Cardiac septum (tissue), 1 donor: Measurements from ENCODE around the gene PRKAR2B. TPM values are rescaled to one million over a fixed set of nuclear protein-coding genes. Genes with fewer than 3 reads are reported as not detected.
"Not testable (repeated sequence)": the region's sequence is repeated elsewhere in the genome, so short reads cannot be mapped to it uniquely, and the experiment has no call there.

Source experiments
- DNase-seq: peaks from one replicate; pipeline ENCODE4 v3.0.0-alpha.2; 2020; ENCODE audit warnings: low spot score
- intact Hi-C: fragments of 100-400 bp; cut with DNase I; formaldehyde crosslinking; loops from one replicate; pipeline ENCODE4 v1.14.0; 2022
- total RNA-seq: library from RNA; stranded (reverse); fragmentation: NEBNext Ultra II Directional; extraction: Animal tissue kit (Norgen Biotek cat#: 25700); gene quantifications from one replicate; pipeline ENCODE4 v1.2.1, GENCODE V29; 2021
- donor health status: DM: no; HTN: no; CAD: no.

Gene PRKAR2B
- total RNA-seq, 1 donor from 2014 or later = 37.7 TPM

DNA sequence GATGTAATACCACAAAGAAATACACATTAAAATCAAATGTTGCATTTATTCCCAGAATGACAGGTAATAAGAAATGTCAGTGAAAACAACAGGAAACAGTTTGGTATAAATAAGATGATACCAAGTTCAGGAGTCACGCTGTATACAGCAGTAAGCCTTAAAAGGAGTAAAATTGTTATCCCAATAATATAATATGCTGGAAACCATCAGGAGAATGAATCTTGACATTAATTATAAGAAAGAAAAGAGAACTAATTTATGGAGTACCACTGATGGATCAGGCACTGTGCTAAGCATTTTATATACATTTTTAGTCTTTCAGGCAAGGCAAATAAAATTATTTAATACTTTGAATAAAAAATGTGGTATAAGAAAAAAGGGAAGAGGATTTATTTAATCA lies 27.6 kb downstream of the PRKAR2B start:
- intact Hi-C loops = no loop called here
- DNase-seq = no peak

DNA sequence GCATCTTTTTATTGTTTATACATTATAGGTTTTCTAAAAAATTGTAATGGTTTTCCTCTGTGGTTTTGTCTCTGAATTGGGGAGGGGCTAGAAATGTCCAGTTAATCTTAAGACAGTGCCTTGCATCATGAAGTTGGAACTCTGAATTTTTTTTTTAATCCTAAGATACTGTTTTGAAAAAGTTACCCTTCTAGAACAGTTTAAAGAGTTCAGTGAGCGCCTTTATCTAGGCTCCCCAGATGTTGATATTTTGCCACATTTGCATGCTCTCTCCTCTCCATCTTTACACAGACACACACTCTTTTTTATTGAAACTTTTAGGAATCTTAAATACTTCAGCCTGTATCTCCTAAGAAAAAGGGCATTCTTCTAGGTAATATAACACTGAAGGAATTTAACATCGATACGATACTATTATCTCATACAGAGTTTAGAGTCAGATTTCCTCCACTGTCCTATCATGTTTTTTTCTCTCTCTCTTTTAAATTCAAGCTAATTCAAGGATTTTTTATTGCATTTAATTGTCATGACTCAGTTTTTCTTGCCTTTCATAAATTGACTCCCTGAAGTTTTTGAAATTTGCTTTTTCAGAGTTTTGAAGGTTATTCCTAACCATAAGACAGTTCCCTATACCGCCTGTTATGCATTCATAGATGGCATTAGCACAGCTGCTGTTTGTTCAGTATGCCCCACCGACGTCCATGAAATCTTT lies 31.5 kb downstream of the PRKAR2B start:
- no peak for DNase-seq
- intact Hi-C loops = no loop called here

DNA sequence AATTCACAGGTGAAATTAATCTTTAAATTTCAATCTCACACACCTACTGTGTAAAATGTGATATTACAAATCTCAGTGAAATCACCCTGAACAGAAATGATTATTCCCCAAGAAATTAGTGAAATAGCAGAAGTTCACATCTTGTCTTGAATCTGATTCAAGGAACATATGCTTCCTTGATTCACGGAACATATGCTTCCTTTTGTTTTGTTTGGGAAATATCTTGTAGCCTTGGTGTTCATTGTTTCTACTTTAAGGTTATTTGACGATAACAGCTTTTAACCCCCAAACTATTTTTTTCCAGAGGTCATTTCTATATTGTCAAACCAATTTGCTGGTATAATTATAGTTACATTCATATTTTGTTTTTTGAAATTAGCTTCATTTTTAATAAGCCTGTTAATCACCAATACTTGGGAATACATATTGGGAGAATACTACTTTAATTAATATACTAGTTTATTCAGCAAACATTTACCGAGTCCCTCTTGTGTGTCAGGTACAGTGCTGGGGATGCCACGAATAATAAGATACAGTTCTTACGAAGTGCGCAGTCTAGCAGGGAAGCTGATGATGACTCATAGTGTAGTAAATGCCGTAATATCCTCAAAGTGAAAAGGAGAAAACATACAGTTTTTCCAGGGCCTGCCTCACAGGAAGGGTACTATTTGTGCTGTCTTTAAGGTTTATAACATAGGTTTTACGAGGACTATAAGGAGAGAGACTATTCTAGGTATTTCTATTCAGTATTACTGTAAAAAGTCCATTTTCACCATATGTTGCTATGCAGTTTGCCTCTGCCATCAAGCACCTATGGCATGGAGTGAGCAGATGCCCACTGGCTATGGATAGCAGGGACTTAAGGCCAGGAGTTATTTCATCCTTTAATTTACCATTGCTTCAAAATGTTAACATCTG lies 32.5 kb downstream of the PRKAR2B start:
- no peak for DNase-seq
- intact Hi-C loops = no loop called here

DNA sequence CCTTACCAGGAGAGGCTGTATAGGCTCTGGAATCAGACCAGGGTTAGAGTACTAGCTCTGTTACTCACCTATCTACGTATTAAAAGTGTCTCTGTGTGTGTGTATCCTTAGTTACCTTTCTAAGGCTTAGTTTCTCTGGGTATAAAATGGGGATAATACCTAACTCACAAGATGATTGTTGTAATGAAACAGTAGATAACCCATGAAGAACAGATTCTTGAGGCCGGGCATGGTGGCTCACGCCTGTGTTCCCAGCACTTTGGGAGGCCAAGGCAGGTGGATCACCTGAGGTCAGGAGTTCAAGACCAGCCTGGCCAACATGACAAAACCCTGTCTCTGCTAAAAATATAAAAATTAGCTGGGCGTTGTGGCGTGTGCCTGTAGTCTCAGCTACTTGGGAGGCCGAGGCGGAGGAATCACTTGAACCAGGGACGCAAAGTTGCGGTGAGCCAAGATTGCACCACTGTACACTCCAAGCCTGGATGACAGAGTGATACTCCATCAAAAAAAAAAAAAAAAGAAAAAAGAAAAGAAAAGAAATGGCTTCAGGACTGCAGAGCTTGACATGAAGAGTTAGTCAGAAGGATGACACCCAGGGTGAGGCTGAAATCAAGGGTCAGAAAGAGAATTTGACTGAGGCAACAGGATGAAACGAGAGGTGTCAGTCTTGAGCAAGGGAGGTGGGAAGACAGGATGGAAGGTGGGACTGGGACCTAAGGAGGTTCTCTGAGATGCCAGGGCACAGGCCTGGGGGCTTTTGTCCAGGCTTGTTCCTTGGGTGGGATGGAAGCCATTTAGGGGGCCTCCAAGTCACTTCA lies 33.4 kb downstream of the PRKAR2B start:
- intact Hi-C loops = no loop called here
- no peak for DNase-seq

DNA sequence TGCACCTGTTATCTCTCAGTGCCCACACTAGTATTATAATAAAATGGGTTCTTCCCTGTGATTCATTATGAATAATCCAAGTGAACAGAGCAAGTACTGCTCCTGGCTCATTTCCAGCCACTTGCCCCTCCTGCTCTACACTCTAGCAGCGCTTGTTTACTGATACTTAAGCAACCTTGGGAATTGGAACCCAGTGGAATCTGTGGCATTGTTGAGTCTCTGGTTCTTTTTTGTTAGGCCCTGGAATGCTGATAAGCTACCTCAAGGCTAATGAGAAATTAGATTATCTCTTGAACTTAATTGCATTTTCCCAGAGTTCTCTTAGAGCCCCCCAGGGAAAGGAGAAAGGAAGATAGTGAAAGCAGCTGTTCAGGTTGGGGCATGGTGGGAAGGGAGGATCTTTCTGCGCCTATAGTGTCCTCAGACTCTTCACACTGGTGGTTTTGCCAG lies 34.0 kb downstream of the PRKAR2B start:
- intact Hi-C loops = no loop called here
- DNase-seq = no peak

DNA sequence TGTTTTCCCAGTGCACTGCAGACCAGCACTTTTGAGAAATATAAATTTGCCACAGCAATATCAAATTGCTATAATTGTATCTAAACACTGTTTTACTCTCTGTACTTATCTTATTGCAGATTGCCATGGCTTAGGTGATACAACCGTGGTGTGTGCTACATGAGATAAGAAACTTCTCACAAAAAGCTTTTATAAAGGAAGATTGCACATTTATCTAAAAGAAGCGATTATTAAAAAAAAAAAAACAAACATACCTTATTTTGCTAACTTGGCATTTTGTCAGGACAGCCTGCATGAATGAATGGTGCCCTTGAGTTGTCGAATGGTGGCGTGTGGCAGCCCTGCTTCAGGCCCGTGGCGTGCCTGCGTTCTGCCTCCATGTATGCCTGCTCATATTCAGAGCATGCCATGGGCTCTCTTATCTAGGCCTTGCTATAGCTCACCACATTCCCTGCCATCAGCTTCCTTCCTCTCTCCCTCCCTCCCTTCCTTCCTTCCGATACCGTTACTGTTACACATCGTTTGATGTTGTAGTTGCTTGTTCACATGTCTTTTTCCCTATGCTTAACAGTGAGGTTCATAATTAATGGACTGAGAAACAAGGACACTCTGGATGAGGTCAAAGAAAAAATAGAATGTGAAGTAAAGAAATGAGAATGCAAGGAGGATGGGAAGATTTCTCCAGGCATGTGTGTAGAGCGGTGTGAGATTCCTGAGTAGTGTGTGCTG lies 34.9 kb downstream of the PRKAR2B start:
- DNase-seq = no peak
- intact Hi-C loops = no loop called here

DNA sequence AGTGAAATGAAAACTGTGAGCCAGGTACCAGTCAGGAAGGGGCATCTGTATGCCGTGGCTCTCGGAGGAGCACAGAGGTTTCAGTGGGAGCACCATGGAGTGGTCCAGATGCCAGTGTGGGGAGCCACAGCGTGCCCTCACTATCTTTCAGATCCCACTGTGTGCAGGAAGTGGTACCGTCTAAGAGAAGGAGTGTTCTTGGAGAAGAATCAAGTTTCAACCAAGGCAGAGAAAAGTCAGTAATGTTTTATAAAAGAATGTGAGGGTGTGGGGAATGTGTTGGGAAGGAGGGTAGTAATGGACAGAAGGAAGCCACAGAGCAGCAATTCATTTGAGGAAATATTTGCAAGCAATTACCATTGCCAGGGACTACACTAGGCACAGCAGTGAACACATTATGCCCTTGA lies 35.6 kb downstream of the PRKAR2B start:
- DNase-seq = no peak
- intact Hi-C loops = no loop called here

DNA sequence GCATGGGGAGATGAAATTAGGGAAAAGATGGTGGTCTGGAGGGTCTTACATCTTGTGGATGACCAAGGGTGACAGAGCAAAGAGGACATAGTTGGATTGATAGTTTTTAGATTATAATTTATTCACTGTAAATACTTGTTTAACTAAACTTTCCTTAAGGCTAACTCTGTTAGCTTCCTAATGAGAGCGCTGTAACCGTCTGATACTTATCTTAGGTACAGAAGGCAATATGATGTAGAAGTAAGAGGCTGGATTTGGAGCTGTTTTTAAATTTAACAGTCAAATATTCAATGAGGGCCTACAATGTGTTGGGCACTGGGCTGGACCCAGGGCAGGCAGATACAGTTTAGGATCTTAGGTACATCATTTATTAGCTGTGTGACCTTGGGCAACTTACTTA lies 36.0 kb downstream of the PRKAR2B start:
- intact Hi-C loops = no loop called here
- DNase-seq = no peak

DNA sequence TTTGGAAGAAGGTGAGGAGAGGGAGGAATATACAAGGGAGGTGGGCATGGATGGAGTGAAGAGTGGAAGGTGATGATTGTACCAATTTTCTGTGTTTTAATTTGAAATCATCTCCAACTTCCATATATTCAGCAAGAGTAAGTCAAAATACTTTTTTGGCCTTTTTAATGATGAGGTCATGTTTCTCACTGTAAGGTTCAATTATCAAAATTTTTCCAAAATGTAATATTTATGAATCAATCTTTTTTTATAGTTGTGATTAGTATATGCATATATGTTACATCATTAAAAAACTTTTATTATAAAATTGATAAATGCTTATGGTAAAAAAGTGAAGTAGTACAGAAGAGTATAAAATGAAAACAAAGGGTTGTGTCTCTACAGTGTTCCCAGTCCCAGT lies 40.7 kb downstream of the PRKAR2B start:
- DNase-seq = no peak

DNA sequence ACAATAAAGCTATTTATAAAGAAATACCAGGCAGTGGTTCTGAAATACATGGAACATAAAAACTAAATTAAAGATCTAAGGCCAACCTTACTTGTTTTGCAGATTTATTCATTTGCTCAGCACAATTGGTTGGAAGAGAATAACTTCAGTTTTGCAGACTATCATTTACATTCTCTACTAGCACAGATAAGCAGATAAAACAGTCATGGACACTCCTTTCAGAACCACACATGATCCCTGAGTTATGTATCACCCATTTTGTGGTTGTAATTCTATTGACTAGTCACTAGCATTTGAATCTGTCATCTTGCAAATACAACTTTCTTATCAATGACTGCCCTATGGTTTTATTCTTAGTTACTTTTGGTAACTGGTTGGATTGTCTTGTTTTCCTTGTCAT lies 45.1 kb downstream of the PRKAR2B start:
- intact Hi-C loops = no loop called here
- DNase-seq = no peak

More for the DNA sequence above, 40.7 kb downstream of the PRKAR2B start:
- intact Hi-C loops = no loop called here

DNA sequence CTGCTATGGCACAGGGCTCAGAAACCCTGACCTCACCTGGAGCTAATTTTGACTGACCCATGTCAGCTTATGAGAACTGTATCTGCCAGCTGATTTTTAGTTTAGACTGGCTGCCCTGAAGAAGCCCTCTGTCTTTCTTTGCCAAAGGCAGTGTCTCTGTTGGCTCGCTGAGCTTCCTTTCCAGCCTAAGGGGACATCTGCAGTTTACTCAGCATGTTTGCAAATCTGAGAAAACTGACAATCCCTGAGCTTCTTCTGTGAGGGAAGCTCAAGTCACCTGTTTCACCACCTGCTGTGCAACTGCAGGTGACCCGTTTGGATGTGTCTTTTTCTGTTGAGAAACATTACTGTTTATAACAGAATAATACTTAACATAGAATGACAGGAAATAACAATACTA lies 46.0 kb downstream of the PRKAR2B start:
- no peak for DNase-seq
- intact Hi-C loops = no loop called here

DNA sequence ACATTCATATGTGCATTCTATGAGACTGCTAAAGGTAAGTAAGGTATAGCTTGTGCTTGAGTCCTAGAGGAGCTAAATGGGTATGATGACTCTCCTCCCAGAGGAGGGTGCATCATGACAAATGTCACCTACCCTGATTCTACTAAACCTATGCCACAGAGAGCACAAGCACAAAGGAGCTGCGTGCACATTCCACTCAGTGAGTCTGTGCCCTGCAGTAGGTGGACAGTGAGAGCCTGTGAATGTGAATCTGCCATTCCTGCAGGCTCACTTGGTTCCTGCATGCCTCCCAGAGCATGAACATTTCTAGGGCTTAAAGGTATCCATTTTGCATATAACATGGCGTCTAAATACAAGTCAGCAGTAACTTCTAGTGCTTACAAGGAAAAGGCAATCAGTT lies 46.8 kb downstream of the PRKAR2B start:
- intact Hi-C loops = no loop called here
- DNase-seq = no peak

DNA sequence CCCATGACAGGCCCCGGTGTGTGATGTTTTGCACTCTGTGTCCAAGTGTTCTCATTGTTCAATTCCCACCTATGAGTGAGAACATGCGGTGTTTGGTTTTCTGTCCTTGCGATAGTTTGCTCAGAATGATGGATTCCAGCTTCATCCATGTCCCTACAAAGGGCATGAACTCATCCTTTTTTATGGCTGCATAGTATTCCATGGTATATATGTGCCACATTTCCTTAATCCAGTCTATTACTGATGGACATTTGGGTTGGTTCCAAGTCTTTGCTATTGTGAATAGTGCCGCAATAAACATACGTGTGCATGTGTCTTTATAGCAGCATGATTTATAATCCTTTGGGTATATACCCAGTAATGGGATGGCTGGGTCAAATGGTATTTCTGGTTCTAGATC lies 49.2 kb downstream of the PRKAR2B start:
- intact Hi-C loops, DNase-seq: not testable (repeated sequence)

DNA sequence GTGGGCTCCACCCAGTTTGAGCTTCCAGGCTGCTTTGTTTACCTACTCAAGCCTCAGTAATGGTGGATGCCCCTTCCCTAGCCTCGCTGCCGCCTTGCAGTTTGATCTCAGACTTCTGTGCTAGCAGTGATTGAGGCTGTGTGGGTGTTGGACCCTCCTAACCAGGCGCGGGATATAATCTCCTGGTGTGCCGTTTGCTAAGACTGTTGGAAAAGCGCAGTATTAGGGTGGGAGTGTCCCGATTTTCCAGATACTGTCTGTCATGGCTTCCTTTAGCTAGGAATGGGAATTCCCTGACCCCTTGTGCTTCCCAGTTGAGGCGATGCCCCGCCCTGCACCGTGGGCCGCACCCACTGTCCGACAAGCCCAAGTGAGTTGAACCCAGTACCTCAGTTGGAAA lies 54.6 kb downstream of the PRKAR2B start:
- DNase-seq, intact Hi-C loops: not testable (repeated sequence)

DNA sequence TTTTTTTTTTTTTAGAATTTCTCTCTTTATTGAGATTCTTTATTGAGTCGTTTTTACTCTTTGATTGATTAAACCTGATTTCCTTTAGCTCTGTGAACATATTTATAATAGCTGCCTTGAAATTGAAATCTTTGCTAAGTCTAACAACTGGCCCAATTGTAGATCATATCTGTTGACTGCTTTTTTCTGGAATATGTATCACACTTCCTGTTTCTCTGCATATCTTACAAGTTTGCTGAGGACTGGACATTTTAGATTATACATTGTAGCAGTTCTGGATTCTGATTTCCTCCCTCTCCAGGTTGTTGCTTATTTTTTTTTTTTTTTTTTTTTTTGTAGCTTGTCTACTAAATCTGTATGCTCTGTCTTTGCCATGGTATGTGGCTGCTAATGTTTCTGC lies 56.3 kb downstream of the PRKAR2B start:
- intact Hi-C loops = no loop called here

DNA sequence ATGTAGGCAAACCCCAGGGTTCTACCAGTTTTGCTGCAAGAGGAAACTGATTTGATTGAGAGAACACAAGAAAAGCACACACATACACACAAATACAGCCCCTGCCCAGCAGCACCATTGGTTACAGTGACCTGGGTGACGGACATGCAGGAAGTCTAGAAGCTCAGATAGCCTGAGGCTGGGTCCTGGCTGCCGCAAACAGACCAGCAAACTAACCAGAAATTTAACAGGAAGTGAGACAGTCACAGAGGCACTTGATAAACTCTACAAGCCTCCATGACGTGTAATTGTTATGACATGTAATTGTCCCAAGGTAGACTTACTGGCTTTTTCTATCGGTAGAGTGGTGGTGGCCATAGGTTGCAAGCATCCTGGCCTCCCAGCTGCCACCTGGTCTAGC lies 58.9 kb downstream of the PRKAR2B start:
- no peak for DNase-seq
- intact Hi-C loops = no loop called here

More for the DNA sequence above, 56.3 kb downstream of the PRKAR2B start:
- no peak for DNase-seq

DNA sequence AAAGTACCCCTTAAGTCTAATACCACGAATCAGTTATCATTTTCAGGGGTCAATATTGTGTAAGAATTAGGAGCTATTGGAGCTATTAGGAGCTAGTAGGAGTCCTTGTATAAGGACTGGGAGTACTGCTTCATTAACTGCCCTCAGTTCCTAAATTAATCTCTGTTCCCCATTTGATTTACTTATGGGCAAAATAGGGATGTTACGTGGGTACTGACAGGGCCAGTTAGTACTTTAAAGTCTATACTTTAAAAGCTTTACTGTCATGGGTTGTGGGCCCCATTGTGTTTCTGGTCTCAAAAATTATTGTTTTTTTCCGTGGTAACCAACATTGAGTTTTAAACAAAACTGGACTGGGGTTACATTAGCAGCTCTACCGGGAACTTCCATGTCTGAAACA lies 60.3 kb downstream of the PRKAR2B start:
- intact Hi-C loops = no loop called here
- DNase-seq = no peak

DNA sequence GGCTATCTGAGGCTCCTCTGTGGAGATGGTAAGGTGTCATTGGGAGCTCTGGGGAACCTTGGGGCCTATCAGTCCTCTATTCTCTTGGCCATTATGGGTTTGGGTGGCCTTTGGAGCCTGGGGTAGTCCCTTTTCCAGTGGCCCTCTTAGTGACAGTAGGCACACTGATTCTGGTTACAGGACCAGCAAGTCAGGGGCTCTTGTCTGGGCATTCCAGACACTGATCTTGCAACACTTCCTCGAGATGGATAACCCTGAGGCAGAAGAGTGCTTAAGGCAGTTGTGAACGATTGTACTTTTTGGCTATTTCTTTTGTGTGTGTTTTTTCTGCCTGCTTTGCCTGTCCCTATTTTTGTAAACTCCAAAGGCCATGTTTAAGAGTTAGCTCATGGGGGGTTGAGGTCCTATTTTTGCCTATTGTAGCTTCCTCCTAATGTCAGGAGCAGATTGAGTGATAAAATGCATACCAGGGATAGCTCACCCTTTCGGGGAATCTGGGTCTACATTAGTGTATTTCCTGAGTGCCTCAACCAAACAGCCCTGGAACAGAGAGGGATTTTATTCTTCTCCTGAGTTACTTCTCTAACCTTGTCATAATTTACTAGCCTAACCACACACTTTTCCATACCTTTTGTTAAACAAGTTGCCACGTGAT lies 61.2 kb downstream of the PRKAR2B start:
- DNase-seq = no peak
- intact Hi-C loops = no loop called here

DNA sequence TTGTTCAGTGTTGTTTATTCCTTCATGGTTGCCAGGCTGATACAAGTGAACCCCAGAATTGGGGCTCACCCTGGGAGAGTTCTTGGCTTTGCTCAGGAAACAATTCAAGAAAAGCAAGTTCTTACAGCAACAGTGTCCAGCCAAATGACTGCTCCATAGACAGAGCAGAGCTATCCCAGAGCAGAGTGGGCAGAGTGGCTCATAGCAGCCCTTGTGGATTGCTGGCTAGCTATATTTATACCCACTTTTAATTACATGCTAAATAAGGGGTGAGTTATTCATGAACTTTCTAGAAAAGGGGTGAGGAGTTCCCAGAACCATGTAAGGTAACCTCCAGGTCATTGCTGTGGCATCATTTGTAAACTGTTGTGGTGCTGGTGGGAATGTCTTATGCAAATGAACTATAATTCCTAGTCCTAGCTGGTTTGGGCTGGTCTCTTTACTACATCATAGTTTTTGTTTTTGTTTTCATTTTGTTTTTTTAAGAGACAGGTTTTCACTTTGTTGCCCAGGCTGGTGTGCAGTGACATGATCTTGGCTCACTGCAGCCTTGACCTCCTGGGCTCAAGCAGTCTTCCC lies 64.4 kb downstream of the PRKAR2B start:
- no peak for DNase-seq
- intact Hi-C loops = no loop called here
